ENCODE results near the gene STX1A. TPM values are rescaled to one million over a fixed set of nuclear protein-coding genes. Genes with fewer than 3 reads are reported as not detected.

Gene STX1A
- total and polyA plus RNA-seq, 10 donors: 1.3 to 7.8 (median 4.6) TPM

DNA sequence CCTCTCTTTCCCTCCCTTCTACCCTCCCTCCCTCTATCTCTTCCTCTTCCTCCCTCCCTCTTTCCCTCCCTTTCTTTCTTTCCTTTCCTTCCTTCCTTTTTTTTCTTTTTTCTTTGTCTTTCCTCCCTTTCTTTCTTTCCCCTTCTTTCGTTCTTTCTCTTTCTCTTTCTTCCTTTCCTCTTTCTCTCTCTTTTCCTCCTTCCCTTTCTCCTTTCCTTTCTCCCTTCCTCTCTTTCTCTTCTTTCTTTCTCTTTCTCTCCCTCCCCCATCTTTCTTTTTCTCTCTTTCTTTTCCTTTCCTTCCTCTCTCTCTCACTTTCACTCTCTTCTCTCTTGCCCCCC is 43.2 kb upstream of the STX1A start:
- WGBS, 5 donors: 60 to 80% (median 62%) methylated on average over 1 of the region's 1 CpG
- Histone ChIP-seq H3K9me3 (no peaks in the 10 kb centered on the region), H3K4me1 (no peaks in the 10 kb centered on the region), H3K36me3 (no peaks in the 10 kb centered on the region), H3K27me3 (replicated peaks in 1 of 7) (peaks cover 0 to 16% (median 0%) of the 10 kb centered on the region in 7 donors), H3K4me3 (no peak overlapping the region), H3K27ac (no peak overlapping the region)
- DNase-seq: no peak
- TF ChIP-seq POLR2AphosphoS5 (IDR thresholded peaks at IDR 0.05) (no peak), POLR2A (IDR thresholded peaks at IDR 0.05) (no peak), CTCF (IDR thresholded peaks at IDR 0.05 in 8 of 11, conservative IDR thresholded peaks at IDR 0.05 in 3 of 11) (no peak)
- intact Hi-C loops (cut with DNase I; ENCODE audit: low total_unique reads): no loop called here

GRCh38 chr7:73761854-73762658 is 42.6 kb upstream of the STX1A start:
- TF ChIP-seq POLR2A (IDR thresholded peaks at IDR 0.05) (no peak), CTCF (IDR thresholded peaks at IDR 0.05 in 8 of 11, conservative IDR thresholded peaks at IDR 0.05 in 3 of 11) (no peak), POLR2AphosphoS5 (IDR thresholded peaks at IDR 0.05) (no peak)
- Histone ChIP-seq H3K36me3 (no peaks in the 10 kb centered on the region), H3K27ac (no peak overlapping the region), H3K4me1 (no peaks in the 10 kb centered on the region), H3K9me3 (no peaks in the 10 kb centered on the region), H3K4me3 (no peak overlapping the region), H3K27me3 (replicated peaks in 1 of 7) (peaks cover 0 to 12% (median 0%) of the 10 kb centered on the region in 7 donors)
- no peak for DNase-seq
- 55 to 63% (median 59%) methylated on average over 8 of the region's 8 CpGs for WGBS, 5 donors
- intact Hi-C loops (cut with DNase I; ENCODE audit: low total_unique reads): no loop called here

DNA sequence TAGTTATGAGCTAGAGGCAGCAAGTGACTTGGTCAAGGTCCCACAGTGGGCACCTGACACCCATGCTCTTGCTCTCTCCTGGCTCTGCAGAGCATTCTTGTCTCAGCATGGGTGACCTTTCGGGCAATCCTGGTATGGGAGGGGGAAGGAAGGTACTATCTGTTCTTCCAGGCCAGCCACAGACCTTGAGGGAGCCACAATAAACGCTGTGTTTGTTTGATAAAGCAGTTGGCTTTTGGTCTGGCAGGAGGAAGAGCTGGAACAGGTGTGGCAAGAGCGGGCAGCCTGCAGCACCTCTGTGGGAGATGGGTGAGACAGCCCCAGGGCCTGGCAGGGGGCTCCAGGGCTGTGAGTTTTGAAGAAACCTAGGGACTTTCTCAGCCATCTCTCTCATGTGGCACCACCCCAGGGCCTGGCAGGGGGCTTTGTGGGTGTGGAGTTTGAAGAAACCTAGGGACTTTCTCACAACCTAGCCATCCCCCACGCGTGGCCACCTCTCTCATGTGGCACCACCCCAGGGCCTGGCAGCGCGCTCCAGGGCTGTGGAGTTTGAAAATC is 39.2 kb upstream of the STX1A start:
- intact Hi-C loops (cut with DNase I; ENCODE audit: low total_unique reads): no loop called here
- Histone ChIP-seq H3K27me3 (replicated peaks in 1 of 7) (no peaks in the 10 kb centered on the region), H3K4me1 (no peaks in the 10 kb centered on the region), H3K27ac (no peak overlapping the region), H3K9me3 (no peaks in the 10 kb centered on the region), H3K36me3 (no peaks in the 10 kb centered on the region), H3K4me3 (no peak overlapping the region)
- DNase-seq: no peak
- TF ChIP-seq CTCF (IDR thresholded peaks at IDR 0.05 in 8 of 11, conservative IDR thresholded peaks at IDR 0.05 in 3 of 11) (no peak), POLR2AphosphoS5 (IDR thresholded peaks at IDR 0.05) (no peak)
- WGBS, 5 donors: 75 to 89% (median 84%) methylated on average over 6 to 7 of the region's 7 CpGs

DNA sequence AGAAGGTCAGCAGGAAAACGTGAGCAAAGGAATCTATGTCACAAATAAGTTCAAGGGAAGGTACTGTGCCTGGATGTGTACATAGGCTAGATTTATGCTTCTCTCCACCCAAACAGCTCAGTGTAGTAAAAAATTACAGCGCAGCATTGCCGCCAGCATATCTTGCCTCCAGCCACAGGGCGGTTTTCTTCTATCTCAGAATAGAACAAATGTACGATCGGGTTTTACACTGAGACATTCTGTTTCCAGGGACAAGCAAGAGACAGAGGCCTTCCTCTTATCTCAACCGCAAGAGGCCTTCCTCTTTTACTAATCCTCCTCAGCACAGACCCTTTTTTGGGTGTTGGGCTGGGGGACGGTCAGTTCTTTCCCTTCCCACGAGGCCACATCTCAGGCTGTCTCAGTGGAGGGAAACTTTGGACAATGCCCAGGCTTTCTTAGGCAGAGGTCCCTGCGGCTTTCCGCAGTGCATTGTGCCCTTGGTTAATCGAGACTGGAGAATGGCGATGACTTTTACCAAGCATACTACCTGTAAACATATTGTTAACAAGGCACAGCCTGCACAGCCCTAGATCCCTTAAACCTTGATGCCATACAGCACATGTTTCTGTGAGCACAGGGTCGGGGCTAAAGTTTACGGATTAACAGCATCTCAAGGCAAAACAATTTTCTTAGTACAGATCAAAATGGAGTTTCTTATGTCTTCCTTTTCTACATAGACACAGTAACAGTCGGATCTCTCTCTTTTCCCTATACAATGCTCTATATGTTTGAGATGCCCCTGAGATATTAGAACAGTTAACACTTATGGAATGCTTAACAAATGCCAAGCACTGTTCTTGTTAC is 30.7 kb upstream of the STX1A start:
- H3K27me3 ChIP-seq (replicated peaks in 1 of 7): no peaks in the 10 kb centered on the region
- H3K9me3 ChIP-seq: no peaks in the 10 kb centered on the region
- TF ChIP-seq CTCF (IDR thresholded peaks at IDR 0.05 in 8 of 11, conservative IDR thresholded peaks at IDR 0.05 in 3 of 11): no peak
- TF ChIP-seq POLR2A (IDR thresholded peaks at IDR 0.05): no peak
- intact Hi-C loops (cut with DNase I; ENCODE audit: low total_unique reads): no loop called here
- no peak overlapping the region for H3K27ac ChIP-seq
- DNase-seq: no peak
- 55 to 65% (median 64%) methylated on average over 16 of the region's 16 CpGs for WGBS, 5 donors
- H3K4me1 ChIP-seq: no peaks in the 10 kb centered on the region
- no peaks in the 10 kb centered on the region for H3K36me3 ChIP-seq
- no peak overlapping the region for H3K4me3 ChIP-seq

Data from spleen (tissue), 11 donors.